Measurements from ENCODE around the gene ADAMTS16.

ADAMTS16 gene

GRCh38 chr5:5367739-5368138 is 227.6 kb downstream of the ADAMTS16 start:
- no peak for TF ChIP-seq GATA3 (IDR thresholded peaks at IDR 0.05; ENCODE audit: low read depth, low read length)
- no peak for TF ChIP-seq GATA2 (IDR thresholded peaks at IDR 0.05; ENCODE audit: low read depth, low read length)

GRCh38 chr5:5369051-5369605 is 229.0 kb downstream of the ADAMTS16 start:
- TF ChIP-seq GATA3 (IDR thresholded peaks at IDR 0.05; ENCODE audit: low read depth, low read length) (no peak), GATA2 (IDR thresholded peaks at IDR 0.05; ENCODE audit: low read depth, low read length) (no peak)

Data from SH-SY5Y (cell line).